HepG2 (cell line): ENCODE measurements around the gene TBC1D22A. TPM values are rescaled to one million over a fixed set of nuclear protein-coding genes. Genes with fewer than 3 reads are reported as not detected.

Experiments
- ELF4 ChIP-seq: sonication (generic); formaldehyde crosslinking; IDR thresholded peaks from 2 replicates; pipeline ENCODE4 v1.5.0; 2020; ENCODE audit warnings: missing genetic modification reagents, mild to moderate bottlenecking, moderate library complexity, borderline replicate concordance
- IRF1 ChIP-seq: sonication (generic); formaldehyde crosslinking; IDR thresholded peaks from 2 replicates; pipeline ENCODE4 v1.4.0; 2020; ENCODE audit warnings: low read depth, mild to moderate bottlenecking, missing genetic modification reagents
- ISX ChIP-seq: sonication (generic); formaldehyde crosslinking; conservative IDR thresholded peaks from 2 replicates; pipeline ENCODE4 v1.5.0; 2020; ENCODE audit warnings: missing genetic modification reagents
- MATR3 ChIP-seq: sonication (generic); formaldehyde crosslinking; IDR thresholded peaks from 2 replicates; pipeline ENCODE4 v1.4.0; 2020; ENCODE audit warnings: missing genetic modification reagents
- TOE1 ChIP-seq: sonication (generic); formaldehyde crosslinking; IDR thresholded peaks from 2 replicates; pipeline ENCODE4 v1.4.0; 2020; ENCODE audit warnings: mild to moderate bottlenecking, missing genetic modification reagents
- TRAFD1 ChIP-seq: sonication (generic); formaldehyde crosslinking; IDR thresholded peaks from 2 replicates; pipeline ENCODE4 v1.5.1; 2020; ENCODE audit warnings: missing genetic modification reagents, mild to moderate bottlenecking, borderline replicate concordance
- ZBTB40 ChIP-seq, 2 experiments: fragments of 450-650 bp in 1 of 2; sonication (generic) in 1 of 2; formaldehyde crosslinking in 1 of 2; IDR thresholded peaks; 2 replicates each; pipeline versions ENCODE4 v1.6.1 to v1.8.0; 2016 to 2022; ENCODE audit warnings: antibody characterized with exemption in 1 of 2, mild to moderate bottlenecking in 1 of 2, missing genetic modification reagents in 1 of 2
- ZNF207 ChIP-seq: fragments of 450-650 bp; IDR thresholded peaks from 2 replicates; pipeline ENCODE4 v1.6.1; 2016; ENCODE audit warnings: antibody characterized with exemption, borderline replicate concordance
- ZZZ3 ChIP-seq: sonication (generic); formaldehyde crosslinking; IDR thresholded peaks from 2 replicates; pipeline ENCODE4 v1.4.0; 2020; ENCODE audit warnings: missing genetic modification reagents, mild to moderate bottlenecking, borderline replicate concordance
- polyA plus RNA-seq, 8 experiments: library from polyadenylated mRNA; depleted of rRNA in 3 of 8; stranded (reverse) in 7 of 8; unstranded in 1 of 8; fragments of >200 nt; fragmentation: Illumina TruSeq in 4 of 8; extraction: Trizol in 4 of 8; gene quantifications; 2 replicates each; pipeline versions ENCODE4 v1.2.1 to v1.2.3, GENCODE V29; 2011 to 2016; ENCODE audit warnings: low read depth in 4 of 8, missing spikeins in 1 of 8, mixed read lengths in 1 of 8; ENCODE audit not compliant: insufficient read depth in 1 of 8
- total RNA-seq, 5 experiments: library from RNA; depleted of rRNA; stranded (reverse); fragments of >200 nt; fragmentation: Illumina TruSeq; extraction: Trizol; gene quantifications; 2 replicates each; pipeline ENCODE4 v1.2.3, GENCODE V29; 2016; ENCODE audit warnings: low read depth in 1 of 5
- TF ChIP-seq, protein P1 (sequence below): sonication (generic); formaldehyde crosslinking; IDR thresholded peaks from 2 replicates; pipeline ENCODE4 v1.5.0; 2020; ENCODE audit warnings: missing genetic modification reagents, mild to moderate bottlenecking, borderline replicate concordance

TBC1D22A gene
- total and polyA plus RNA-seq, 2 of the 13 experiments (the other 11 are each of a cell fraction or from before 2014, with no cell fraction given) = 17.3 to 18.0 TPM

- TF ChIP-seq ZBTB40 (IDR thresholded peaks at IDR 0.05) (no peak), ZBTB40 (CRISPR knock-in tag; IDR thresholded peaks at IDR 0.05) (no peak), TRAFD1 (CRISPR knock-in tag) (no peak), MATR3 (CRISPR knock-in tag) (no peak), IRF1 (CRISPR knock-in tag) (no peak), ELF4 (CRISPR knock-in tag) (no peak), ISX (no peak), ZNF207 (no peak), ZZZ3 (CRISPR knock-in tag) (no peak), TOE1 (CRISPR knock-in tag) (no peak)
- TF ChIP-seq, protein P1, sequence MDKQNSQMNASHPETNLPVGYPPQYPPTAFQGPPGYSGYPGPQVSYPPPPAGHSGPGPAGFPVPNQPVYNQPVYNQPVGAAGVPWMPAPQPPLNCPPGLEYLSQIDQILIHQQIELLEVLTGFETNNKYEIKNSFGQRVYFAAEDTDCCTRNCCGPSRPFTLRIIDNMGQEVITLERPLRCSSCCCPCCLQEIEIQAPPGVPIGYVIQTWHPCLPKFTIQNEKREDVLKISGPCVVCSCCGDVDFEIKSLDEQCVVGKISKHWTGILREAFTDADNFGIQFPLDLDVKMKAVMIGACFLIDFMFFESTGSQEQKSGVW (CRISPR knock-in tag) = no peak
Measured at GRCh38 chr22:47208630-47209029, 446.2 kb downstream of the TBC1D22A start (continued).
